IPS-NIHi7 (cell line): ENCODE results near the gene ATP6V1E1.
"Not testable (repeated sequence)": the region's sequence is repeated elsewhere in the genome, so short reads cannot be mapped to it uniquely, and the experiment has no call there.

Experiments
- DNase-seq: peaks from one replicate; pipeline ENCODE4 v3.0.0; 2012; ENCODE audit warnings: mixed read lengths; ENCODE audit errors: extremely low spot score

ATP6V1E1 gene

DNA sequence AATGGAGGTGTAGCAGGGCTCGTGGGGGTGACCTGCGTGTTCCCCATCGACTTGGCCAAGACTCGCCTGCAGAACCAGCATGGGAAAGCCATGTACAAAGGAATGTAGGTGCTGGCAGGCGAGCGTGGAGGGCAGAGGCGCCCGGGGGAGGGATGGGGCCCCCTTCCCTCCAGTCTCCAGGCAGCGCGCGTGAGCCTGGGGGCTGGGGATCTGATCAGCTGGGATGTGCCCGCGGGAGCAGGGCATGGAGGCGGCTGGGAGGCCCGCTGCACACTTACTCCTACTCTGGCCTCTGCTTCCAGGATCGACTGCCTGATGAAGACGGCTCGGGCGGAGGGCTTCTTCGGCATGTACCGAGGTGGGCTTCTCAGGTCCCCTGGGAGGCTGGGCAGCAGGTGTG is 47.5 kb downstream of the ATP6V1E1 start:
- no peak for DNase-seq

DNA sequence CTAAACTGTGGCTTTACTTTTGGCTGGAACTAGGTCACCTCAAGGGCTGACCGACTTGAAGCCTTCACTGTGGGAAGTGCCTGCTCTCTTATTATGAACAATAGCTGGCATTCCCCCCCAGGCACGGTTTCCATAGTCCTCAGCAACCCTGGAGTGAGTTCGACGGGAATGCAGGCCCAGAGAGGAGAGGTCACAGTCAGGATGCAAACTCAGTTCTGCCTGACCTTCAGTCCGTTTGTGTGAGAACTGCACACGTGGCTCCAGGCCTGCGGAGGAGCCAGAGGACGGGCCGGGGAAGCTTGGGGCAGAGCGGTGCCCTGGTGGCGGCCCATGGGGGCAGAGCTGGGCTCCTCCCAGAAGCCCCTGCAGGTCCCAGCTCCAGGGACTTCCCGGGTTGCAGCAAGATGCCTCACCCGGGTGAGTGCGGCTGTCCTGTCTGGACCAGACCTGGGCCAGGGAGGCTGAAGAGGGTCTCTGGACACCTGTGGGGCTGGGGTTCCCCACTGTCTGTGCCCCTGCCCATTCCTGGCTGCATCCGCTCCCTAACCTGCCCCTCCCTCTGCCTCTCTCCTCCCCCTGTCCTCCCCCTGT is 48.0 kb downstream of the ATP6V1E1 start:
- DNase-seq = peak; percentile 59

DNA sequence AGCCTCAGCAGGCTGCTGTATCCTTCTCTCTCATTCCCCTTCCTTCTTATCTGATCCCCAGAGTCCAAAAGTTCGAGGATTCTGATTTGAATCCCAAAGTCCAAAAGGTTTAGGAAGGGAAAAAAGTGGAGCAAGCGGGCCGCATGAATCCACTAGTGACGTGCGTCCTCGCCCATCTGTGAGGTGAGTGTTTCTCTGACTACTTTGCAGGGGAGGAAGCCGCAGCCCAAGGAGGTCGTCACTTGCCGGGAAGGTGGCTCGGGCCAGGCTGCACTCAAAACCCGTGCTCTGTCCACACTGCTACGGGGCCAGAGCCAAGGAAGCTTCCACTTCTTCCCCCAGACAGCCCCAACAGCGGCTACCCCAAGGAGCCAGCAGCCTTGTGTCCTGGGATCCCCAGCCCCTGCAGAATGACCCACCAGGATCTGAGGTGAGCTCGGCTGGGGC is 49.0 kb downstream of the ATP6V1E1 start:
- DNase-seq = no peak

GRCh38 chr22:17578136-17578754 is 50.3 kb downstream of the ATP6V1E1 start:
- DNase-seq = no peak

GRCh38 chr22:17576470-17576869 is 52.1 kb downstream of the ATP6V1E1 start:
- DNase-seq = peak; percentile 60

DNA sequence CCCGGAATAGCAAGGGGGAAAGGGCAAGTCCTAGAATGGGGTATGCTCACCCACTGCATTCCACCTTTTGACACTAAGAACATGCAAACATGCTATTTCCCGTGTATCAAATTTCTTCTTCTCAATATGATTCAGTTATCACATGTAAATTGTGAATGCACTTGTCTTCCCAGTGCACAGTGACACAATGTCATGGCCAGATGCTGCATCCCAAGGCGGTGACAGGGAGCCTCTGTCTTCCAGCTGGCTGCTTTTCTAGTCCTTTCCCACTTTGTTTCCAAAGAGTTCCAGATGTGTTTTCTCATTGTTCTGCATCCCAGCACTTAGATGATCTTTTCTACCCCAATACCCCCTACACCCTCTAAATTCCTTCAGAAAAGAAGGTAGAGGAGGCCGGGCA is 52.9 kb downstream of the ATP6V1E1 start:
- DNase-seq = no peak

DNA sequence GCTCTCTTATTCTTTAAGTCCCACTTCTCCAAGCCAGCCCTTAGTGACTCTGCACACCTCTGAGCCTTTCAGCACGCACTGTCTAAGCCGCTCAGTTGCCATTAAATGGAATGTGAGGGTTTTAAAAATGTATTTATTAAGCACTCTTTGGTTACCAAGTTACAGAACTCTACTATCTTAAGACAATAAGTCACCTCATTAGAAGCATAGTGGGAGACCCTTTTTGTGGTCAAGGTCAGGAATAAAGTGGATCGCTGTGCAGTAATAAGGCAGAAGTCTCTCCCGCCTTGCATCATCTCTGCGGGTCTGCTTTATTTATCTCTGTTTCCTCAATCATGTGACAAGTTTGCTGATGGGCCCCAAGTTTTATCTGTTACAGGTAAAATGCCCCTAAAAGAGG is 53.4 kb downstream of the ATP6V1E1 start:
- no peak for DNase-seq

GRCh38 chr22:17570851-17571631 is 57.5 kb downstream of the ATP6V1E1 start:
- no peak for DNase-seq

DNA sequence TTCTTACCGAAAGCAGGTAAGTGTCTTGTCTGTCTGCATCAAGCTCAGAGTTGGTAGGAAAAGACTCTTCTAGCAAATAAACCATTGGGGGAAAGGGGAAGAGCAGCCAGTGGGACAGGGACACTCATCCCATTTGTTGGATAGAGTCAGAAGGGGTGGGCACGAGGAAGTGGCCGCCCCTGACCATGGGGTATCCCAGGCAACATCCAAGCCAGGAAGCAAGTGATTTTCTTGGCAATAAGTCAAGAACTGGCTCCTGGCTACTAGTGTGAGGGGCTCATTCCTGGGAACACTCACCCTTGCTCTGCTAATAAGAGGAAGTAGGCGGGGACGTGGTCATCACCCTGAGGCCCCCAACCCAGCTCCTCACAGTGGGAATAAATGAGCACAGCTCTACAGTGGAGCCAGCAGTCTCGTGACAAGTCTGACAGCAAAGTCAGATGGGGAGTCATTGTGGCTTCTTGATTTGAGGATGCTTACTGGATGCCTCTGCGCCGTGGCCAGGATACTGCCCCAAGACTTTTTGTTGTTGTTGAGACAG is 58.5 kb downstream of the ATP6V1E1 start:
- no peak for DNase-seq

- DNase-seq = no peak
Observed at GRCh38 chr22:17566776-17567175, 61.8 kb downstream of the ATP6V1E1 start.

- not testable (repeated sequence) for DNase-seq
Observed at GRCh38 chr22:17566016-17566687, 62.4 kb downstream of the ATP6V1E1 start.

GRCh38 chr22:17563936-17564391 is 64.6 kb downstream of the ATP6V1E1 start:
- DNase-seq = no peak

DNA sequence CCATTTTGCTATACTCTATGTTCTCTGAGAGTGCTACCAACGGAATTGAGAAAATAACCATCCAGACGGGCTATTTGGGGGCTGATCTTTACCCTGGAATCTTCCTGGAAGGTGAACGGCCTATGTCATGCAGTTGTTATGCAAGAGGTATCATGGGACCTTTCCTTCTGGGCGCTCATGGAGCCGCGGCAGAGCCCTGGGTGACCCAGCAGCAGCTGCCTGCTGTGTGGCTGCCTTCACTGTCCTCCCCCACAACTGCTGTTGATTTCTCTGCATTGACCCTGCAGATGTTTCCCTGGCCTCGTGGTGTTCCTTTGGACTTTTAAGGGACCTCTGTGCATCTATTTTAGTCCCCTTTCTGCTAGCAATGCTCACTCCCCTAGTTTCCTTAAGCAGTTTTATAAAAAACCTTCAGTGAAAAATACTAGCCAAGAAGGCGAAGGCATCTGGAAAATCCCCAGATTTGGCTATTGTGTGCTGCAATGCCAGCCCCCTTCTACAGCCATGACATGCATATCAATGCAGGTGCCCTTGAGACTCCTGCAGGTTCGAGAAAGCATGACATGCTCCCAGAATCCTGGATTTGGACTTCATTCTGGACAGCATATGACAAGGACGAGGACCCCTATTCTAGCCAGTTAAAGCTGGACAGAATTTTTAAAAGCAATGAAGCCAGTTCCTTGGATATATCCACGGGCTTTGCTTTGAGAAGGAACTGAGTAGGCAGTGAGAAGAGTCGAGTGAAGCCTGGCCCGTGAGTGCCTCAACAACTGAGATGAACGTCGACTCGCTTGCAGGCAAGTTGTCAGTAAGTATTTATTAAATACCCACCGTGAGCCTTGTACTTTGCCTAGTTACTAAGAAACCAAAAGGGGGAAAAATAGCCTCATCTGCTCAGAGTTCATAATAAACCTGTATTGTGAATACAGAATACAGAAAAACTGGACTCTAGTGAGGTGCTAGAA is 65.4 kb downstream of the ATP6V1E1 start, which contains the start of gene SLC25A18:
TSS of gene SLC25A18 (plus strand) at position 593 of the 965 bp plus-strand sequence. CDS start 16,447 bp downstream, outside the sequence.
- peak; percentile 57 for DNase-seq

DNA sequence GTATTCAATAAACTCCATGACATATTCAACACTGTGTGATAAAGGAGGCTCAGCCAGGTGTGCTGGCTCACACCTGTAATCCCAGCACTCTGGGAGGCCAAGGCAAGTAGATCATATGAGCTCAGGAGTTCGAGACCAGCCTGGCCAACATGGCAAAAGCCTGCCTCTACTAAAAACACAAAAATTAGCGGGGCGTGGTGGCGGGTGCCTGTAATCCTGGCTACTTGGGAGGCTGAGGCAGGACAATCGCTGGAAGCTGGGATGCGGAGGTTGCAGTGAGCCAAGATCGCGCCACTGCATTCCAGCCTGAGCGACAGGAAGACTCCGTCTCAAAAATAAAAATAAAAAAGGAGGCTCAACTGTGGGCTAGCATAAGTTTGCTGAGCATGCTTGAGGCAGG is 69.4 kb downstream of the ATP6V1E1 start:
- no peak for DNase-seq

DNA sequence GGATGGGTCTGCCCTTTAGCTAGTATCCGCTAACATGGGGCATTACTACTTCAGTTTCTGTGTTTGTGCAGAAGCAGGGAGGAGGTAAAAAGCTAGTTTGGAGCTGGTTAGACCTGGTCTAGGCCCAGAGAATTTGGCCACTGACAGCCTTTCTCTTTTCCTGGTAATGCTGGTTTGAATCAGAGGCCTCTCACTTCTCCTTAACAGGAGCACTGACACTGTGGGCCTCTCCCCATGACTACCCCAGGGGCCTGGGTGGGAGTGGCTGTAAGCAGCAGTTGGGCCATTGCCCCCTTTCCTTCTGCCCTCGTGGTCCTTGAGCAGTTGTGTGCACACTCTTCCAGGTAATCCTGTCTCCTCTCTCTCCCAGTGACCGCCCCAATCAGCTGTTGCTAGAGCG is 73.7 kb downstream of the ATP6V1E1 start:
- DNase-seq = no peak

- no peak for DNase-seq
Observed at GRCh38 chr22:17552737-17553136, 75.8 kb downstream of the ATP6V1E1 start.

DNA sequence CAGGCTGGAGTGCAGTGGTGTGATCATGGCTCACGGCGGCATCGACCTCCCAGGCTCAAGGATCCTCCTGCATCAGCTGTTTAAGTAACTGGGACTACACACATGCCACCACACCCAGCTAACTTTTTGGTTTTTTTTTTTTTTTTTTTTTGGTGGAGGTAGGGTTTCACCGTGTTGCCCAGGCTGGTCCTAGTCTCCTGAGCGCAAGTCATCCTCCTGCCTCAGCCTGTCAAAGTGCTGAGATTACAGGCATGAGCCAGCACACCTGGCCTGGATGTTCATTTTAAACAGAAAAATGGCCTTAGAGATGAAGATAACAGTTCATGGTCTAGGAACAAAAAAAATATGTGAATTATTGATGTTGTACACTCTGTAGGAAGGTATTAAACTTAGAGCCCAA is 78.9 kb downstream of the ATP6V1E1 start:
- no peak for DNase-seq

GRCh38 chr22:17549183-17549582 is 79.4 kb downstream of the ATP6V1E1 start:
- no peak for DNase-seq

GRCh38 chr22:17548756-17549035 is 79.9 kb downstream of the ATP6V1E1 start:
- no peak for DNase-seq

DNA sequence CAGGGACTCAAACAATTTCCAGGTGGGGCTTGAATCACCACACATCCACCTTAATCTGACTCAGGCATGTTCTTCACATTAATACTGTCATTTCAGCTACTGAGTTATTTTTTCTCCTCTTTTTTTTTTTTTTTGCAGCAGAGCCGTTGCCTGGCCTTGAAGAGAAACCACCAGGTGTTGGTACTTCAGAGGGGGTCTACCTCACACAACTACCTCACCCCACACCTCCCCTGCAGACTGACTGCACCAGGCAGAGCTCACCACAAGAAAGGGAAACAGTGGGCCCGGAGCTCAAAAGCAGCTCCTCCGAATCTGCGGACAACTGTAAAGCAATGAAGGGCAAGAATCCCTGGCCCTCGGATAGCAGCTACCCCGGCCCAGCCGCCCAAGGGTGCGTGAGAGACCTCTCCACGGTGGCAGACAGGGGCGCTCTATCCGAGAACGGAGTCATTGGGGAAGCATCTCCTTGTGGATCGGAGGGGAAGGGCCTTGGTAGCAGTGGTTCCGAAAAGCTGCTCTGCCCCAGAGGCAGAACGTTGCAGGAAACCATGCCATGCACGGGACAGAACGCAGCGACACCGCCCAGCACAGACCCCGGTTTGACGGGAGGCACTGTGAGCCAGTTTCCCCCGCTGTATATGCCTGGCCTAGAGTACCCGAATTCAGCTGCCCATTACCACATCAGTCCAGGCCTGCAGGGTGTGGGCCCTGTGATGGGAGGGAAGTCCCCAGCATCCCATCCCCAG is 80.4 kb downstream of the ATP6V1E1 start:
- no peak for DNase-seq
